Inferior parietal cortex (tissue), 1 donor: ENCODE results near the gene KIAA0930.

Experiments used
- DNase-seq: peaks from one replicate; pipeline ENCODE4 v3.0.0-alpha.2; 2016; ENCODE audit errors: extremely low spot score

Gene KIAA0930

GRCh38 chr22:45237065-45237990, 3.4 kb downstream of the KIAA0930 start:
- no peak for DNase-seq

DNA sequence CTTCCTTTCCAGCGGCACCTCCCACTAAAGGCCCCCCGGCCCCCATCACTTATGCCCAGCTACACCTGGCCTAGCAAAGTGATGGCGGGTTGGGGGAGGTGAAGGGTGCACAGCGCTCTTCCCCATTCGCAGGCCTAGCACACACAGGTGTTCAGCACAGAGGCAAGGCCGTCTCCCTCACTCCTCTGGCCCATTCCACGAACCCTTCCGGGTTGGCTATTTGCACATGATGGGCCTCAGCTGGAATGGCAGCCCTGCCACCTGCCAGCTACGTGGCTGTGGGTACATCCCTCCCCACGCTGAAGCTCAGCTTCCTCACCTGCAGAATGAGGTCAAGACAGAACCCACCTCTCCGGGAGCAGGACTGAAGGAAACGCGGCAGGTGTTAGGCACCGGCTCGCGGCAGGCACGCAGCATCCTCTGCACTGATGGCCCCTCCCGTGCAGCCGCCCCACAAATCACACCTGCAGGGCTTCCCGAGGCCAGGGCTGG, 4.8 kb downstream of the KIAA0930 start:
- DNase-seq, result no peak

- no peak for DNase-seq
Measured at GRCh38 chr22:45235101-45235777, 5.5 kb downstream of the KIAA0930 start.

DNA sequence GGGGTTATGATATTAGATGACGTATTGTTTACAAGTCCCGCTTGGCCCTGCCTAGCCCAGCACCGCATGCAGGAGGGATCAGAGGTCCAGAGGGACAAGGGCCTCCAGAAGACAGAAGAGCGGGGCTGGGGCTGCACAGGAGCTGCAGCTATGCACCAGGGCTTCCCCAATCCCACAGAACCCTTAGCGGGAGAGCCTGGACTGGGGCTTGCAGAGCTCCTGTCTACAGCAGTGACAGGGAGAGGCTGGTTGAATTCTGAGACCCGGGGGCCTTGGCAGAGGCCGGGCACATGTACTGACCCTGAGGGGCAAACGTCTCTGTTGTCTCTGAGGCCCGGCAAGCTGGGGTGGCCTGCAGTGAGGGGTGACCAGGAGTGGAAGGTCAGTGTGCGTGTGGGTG, 6.9 kb downstream of the KIAA0930 start:
- DNase-seq, result no peak

DNA sequence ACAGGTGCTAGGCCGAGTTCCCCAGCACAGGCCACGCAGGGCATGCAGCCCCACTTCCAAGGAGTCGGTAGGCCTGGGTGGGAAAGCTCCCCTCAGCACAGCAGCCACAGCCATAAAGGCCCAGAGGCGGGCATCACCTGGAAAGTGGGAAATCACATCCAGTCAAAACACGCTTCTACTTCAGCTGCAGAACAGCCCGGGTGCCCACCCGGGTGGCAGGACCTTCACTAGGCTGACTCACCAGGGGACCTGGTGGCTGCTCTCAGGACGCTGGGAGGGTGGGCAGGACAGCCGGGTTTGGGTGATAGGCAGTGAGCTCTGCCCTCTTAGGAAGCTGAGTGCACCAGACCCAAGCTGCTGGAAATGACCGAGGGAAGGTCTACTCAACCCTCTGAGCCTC, 7.3 kb downstream of the KIAA0930 start:
- no peak for DNase-seq

DNA sequence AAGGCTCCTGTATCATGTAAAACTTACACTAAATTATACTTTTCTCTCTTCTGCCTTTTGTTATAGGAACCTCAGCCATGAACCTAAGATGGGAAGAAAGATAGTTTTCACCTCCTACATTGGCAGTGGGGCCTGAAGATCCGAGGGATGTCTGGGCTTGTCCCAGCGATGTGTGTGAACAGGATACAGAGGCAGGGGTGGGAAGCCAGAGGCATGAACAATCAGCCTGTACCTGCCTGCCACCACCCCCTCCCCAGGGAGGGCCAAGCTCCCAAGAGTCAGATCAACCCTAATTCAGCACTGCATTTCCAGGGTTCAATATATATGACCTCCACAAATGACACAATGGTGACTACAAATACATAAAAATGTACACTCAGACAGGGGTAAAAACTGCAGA, 9.4 kb downstream of the KIAA0930 start:
- DNase-seq, result no peak

- DNase-seq, result no peak
Measured at GRCh38 chr22:45230026-45230721, 10.5 kb downstream of the KIAA0930 start.

DNA sequence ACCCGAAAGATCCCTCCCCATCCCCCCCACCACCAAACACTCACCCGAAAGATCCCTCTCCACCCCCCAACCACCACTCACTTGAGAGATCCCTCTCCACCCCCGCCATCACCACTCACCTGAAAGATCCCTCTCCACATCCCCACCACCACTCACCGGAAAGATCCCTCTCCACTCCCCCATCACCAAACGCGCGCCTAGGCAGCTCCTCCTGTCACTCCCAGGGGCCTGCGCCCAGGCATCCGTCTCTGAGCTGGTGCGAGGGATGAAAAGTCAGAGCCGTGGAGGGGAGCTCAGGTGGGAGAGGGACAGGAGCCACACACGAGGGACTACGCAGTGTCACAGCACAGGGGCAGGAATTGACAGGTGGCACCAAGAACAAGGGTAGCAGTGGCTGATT, 11.5 kb downstream of the KIAA0930 start:
- no peak for DNase-seq

DNA sequence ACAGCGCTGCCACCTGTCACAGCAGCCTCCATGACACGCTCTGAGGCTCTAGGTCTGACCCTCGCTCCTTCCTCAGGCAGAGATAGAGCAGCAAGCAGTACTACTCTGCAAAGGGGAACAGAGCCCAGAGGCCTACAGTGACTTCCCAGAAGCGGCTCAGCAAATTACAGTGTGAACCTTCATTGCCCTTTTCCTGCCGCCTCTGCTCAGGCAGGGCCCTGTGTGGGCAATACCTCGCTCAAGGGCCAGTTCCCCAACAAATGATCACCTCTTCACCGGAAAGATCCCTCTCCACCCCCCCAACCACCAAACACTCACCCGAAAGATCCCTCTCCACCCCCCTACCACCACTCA, 12.3 kb downstream of the KIAA0930 start:
- no peak for DNase-seq

GRCh38 chr22:45227645-45228400, 12.9 kb downstream of the KIAA0930 start:
- DNase-seq, result no peak

- DNase-seq, result no peak
Measured at GRCh38 chr22:45226503-45227186, 14.0 kb downstream of the KIAA0930 start.

DNA sequence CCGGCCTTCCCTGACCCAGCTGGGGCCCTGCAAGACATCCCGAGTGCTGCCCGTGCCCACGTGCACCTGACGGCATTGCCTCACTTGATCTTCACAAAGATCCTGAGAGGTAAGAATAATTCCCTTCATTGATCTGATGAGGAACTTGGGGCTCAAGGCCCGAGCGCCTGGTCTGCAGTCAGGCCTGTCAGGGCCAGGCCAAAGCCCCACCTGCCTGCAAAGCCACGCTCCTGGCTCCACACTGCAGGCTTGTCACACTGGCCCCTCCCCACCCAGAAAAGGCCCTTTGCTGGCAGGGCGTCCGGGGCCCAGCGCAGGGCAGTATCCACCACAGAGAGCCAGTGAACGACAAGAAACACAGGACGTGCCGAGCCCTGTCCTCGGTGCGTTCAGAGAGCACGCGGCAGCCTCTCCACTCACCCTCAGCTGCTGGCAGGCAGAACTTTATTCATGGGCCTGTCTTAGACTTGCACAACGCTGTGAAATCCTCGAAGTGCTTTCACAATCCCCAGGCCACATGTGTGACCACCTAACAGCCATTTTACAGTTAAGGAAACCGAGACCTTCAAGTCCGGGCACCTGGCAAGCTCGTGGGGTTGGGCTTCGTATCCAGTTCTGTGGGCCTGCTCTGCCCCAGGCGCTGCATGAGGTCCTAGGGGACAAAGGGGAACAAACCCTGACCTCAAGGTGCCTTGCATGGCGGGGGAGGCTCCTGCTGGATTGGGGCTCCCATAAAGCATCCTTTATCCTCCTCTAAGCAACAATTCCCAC, 14.8 kb downstream of the KIAA0930 start:
- no peak for DNase-seq

- DNase-seq, result peak; percentile 90
Measured at GRCh38 chr22:45224988-45225731, 15.5 kb downstream of the KIAA0930 start.

- no peak for DNase-seq
Measured at GRCh38 chr22:45224331-45224730, 16.4 kb downstream of the KIAA0930 start.

- DNase-seq, result no peak
Measured at GRCh38 chr22:45223304-45224117, 17.2 kb downstream of the KIAA0930 start.

DNA sequence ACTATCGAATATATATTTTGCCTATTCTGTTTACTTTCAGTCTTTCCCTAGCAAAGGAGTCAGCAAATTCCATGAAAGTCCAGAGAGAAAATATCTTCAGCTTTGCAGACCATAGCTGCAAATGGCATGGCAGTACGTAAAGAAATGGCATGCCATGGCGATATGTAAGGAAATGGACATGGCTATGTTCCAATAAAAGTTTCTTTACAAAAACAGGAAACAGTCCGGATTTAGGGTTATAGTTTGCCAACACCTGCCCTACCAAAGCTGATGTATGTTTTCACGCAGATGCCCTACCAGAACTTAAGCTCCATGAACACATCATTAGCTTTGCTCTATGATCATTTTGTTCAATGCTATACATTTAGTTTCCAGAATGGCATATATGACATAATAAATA, 19.5 kb downstream of the KIAA0930 start:
- no peak for DNase-seq

GRCh38 chr22:45218976-45219375, 21.7 kb downstream of the KIAA0930 start:
- no peak for DNase-seq

GRCh38 chr22:45217806-45218205, 22.9 kb downstream of the KIAA0930 start:
- DNase-seq, result no peak

GRCh38 chr22:45217345-45217744, 23.3 kb downstream of the KIAA0930 start:
- no peak for DNase-seq
